GM18499 (cell line): ENCODE results near the gene DCTN5.

ENCODE experiments used
- ATAC-seq: cut with Tn5 transposase; IDR thresholded peaks from one replicate; pipeline ENCODE4 v1.9.1; 2021; ENCODE audit warnings: moderate number of reproducible peaks; ENCODE audit not compliant: insufficient read depth, unreplicated experiment

DCTN5 gene

DNA sequence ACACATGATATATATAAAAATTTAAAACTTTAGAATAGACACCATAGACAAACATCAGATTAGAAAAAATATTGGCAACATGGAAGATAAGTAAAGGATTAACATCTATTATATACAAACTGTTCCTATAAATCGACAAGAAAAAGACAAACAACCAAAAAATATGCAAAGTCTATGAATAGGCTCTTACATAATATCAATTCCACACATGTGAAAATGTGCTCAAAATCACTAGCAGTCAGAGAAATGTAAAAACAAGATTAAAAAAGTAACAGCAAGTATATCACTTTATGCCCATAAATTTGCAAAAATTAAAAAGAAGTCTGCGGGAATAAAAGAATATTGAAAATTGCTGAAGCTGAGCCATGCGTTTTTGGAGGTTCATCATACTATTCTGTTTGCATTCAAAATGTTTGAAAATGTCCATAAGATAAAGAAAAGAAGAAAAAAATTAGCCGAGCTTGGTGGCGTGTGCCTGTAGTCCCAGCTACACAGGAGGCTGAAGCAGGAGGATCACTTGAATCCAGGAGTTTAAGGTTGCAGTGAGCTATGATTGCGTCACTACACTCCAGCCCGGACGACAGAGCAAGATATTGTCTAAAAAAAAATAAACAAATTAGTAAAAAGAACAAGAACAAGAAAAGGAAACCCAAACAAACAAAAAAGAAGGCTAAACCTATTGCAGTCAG, 83.0 kb downstream of the DCTN5 start:
- ATAC-seq: no peak

DNA sequence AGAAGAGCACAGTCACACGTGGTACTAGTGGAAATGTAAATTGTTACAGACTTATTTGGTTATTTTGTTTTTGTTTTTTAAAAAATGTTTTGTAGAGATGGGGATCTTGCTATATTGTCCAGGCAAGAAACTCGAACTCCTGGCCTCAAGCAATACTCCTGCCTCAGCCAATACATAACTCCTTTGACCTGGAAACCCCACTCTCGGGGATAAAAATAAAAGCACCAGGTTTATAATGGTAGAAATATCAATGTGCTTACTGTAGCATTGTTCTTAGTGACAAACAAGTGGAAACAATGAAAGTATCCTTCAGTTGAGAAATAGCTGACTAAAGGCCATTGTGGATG, 83.5 kb downstream of the DCTN5 start:
- ATAC-seq: no peak

DNA sequence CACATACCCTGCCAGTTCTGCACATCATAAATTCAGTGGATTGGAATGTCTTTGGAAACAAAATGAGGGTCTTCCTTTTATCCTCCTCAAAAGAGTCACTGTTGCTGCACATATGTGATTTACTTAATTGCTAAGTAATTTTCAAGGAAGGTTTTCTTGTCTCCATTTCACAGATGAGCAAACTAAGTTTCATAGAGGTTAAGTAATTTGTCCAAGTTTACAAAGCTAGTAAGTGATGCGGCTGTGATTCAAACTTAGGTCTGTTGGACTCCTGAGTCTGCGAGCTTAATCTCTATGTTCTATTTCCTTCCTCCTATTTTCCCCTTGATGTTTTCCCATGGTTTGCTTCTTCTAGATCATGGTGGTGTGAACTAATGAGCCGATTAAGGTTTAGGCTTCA, 85.4 kb downstream of the DCTN5 start:
- no peak for ATAC-seq
